GM18526 (cell line): ENCODE measurements around the gene MFF.

Source experiments
- POLR2A ChIP-seq: IDR thresholded peaks from 3 replicates; pipeline ENCODE4 v1.6.1; 2011; ENCODE audit not compliant: insufficient read length; ENCODE audit errors: extremely low read depth

The MFF gene

GRCh38 chr2:227324995-227325838 lies at the start of gene MFF:
TSS of gene MFF (plus strand) at chr2:227325251. CDS start at chr2:227330666, 5,415 bp downstream.
- peak; percentile 76 for TF ChIP-seq POLR2A

DNA sequence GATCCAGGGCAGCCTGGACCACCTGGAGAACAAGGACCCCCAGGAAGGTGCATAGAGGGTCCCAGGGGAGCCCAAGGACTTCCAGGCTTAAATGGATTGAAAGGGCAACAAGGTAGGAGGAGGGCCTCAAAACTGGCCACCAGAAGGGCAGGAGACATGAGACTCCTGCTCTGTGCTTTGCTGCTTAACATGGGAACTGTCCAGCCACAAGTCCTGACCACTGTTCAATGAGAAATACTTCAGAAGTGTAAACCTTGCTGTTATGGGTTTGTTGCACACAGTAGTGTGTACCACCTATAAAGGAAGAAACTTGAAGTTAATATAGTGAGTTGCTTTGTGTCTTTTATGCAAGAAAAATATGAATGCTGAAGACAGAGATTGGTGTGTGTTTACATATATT lies 44.2 kb upstream of the MFF start:
- TF ChIP-seq POLR2A, result no peak

GRCh38 chr2:227285741-227286236 lies 39.3 kb upstream of the MFF start:
- TF ChIP-seq POLR2A, result no peak

- no peak for TF ChIP-seq POLR2A
Observed at GRCh38 chr2:227287771-227288170, 37.3 kb upstream of the MFF start.

- TF ChIP-seq POLR2A, result no peak
Observed at GRCh38 chr2:227292314-227292713, 32.7 kb upstream of the MFF start.

GRCh38 chr2:227293531-227293930 lies 31.5 kb upstream of the MFF start:
- TF ChIP-seq POLR2A, result no peak

DNA sequence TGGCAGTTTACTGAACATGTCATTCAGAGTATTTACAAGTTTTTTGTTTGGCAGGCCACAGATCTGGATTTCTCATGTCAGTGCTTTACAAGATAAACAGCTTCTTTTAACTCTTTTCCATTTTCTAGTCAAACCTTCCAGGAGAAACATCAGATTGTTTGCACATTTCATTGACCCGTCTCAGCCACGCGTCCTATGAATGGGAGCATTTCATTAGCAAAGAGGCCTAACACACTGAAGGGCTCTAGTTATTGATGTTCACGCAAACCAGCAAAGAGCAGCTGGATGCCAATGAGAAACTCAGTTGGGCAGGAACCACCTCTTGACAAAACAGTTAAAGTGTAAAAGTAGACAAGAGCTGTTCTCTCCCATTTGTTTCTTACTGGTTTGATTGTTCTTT lies 29.2 kb upstream of the MFF start:
- no peak for TF ChIP-seq POLR2A

GRCh38 chr2:227296671-227297405 lies 28.2 kb upstream of the MFF start:
- TF ChIP-seq POLR2A, result no peak

DNA sequence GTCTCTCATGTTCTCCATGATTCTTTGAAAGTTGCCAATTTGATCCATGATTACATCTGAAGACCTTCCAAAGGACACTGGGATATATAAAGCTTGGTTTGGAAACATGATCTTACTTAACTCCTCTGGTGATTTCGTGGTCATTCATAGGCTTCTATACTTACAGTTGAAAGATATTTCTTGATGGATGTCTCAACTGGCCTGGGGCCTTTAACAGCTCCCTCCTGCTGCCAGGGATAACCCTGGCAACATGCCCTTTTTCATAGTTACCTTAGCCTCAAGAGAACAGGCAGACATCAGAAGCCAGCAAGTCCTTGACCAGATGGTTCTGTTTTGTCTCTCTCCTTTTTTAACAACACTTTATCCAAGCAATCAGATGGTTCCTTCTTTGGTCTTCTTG lies 23.5 kb upstream of the MFF start:
- TF ChIP-seq POLR2A, result no peak

DNA sequence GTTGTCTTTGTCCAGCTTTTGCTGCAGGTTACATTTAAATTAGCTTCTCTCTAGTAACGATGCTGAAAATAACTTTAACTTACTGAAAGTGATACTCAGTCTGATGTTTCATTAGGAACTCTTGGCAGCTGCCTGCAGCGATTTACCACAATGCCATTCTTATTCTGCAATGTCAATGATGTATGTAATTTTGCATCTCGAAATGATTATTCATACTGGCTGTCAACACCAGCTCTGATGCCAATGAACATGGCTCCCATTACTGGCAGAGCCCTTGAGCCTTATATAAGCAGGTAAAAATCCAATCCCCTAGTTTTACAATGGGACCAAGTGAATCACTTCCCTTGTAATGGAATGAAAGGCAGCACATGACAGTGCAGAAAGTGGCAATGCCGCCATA lies 16.3 kb upstream of the MFF start:
- no peak for TF ChIP-seq POLR2A

DNA sequence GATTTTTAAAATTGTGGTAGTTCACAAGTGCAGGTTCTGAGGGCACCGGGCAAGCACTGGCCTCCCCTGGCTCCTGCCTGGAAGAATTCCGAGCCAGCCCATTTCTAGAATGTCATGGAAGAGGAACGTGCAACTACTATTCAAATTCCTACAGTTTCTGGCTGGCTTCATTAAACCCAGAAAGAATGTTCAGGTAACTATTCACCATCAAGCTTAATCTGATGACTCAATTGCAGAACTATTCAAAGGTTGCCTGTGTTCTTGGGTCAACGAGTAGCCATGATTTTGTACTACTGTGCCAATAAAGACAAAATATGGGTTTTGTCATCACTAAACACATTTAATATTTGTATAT lies 14.3 kb upstream of the MFF start:
- no peak for TF ChIP-seq POLR2A

- no peak for TF ChIP-seq POLR2A
Observed at GRCh38 chr2:227311861-227312506, 13.1 kb upstream of the MFF start.

DNA sequence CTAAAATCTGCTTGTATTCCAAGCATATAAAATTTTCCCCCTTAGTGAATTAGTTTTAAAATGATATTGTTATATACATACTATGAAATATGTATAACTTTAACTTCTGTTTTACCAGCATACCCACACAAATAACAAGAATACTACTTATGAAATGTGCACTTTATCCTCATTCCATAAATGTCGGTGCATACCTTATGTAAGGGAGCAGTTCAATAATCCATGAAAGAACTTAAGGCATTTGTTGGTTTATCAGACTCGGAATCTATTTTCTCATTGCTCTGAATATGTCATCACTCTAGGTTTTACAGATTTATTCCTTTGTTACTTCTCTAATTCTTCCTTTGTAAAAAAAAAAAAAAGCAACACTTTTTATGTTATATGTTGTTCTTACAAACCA lies 12.5 kb upstream of the MFF start:
- TF ChIP-seq POLR2A, result no peak

GRCh38 chr2:227313310-227313709 lies 11.7 kb upstream of the MFF start:
- no peak for TF ChIP-seq POLR2A

GRCh38 chr2:227317834-227318233 lies 7.2 kb upstream of the MFF start:
- no peak for TF ChIP-seq POLR2A
